H1 (cell line): ENCODE data around the gene GPRC5D. TPM values are rescaled to one million over a fixed set of nuclear protein-coding genes. Genes with fewer than 3 reads are reported as not detected.

Experiments used
- CTCF ChIA-PET: fragments of 300-600 bp; sonication (Branson Sonifier 250); formaldehyde crosslinking; loops from one replicate; lab custom pipeline; 2021; ENCODE audit not compliant: partially characterized antibody; lab: Charles Lee
- POLR2A ChIA-PET: fragments of 300-600 bp; sonication (Branson Sonifier 250); formaldehyde crosslinking; loops from one replicate; lab custom pipeline; 2021; ENCODE audit warnings: inconsistent platforms; ENCODE audit not compliant: partially characterized antibody; lab: Charles Lee
- DNase-seq, 2 experiments: peaks; one replicate each; pipeline versions ENCODE4 v3.0.0 to v3.0.0-alpha.2; 2010 to 2022; ENCODE audit warnings: low spot score in 2 of 2, low read depth in 1 of 2, mixed read lengths in 1 of 2
- FAIRE-seq: peaks from 2 replicates; lab custom pipeline; 2011; peaks lifted over from hg19 to GRCh38; lab: Jason Lieb, UNC
- H2AFZ ChIP-seq: 2 replicates; pipeline ENCODE4 v1.8.1; 2012; ENCODE audit warnings: low read length, inconsistent platforms
- H2AK5ac ChIP-seq: 2 replicates; pipeline ENCODE4 v1.6.1; 2013; ENCODE audit warnings: low read depth, low read length
- H2BK120ac ChIP-seq: replicated peaks from 2 replicates; pipeline ENCODE3; 2013; ENCODE audit warnings: low read depth, low read length, inconsistent platforms
- H2BK12ac ChIP-seq: 2 replicates; pipeline ENCODE4 v1.6.1; 2013; ENCODE audit warnings: low read depth, low read length
- H2BK15ac ChIP-seq: 2 replicates; pipeline ENCODE4 v1.6.1; 2013; ENCODE audit warnings: low read length
- H2BK20ac ChIP-seq: 2 replicates; pipeline ENCODE4 v1.6.1; 2013; ENCODE audit warnings: low read length
- H2BK5ac ChIP-seq: 2 replicates; pipeline ENCODE4 v1.6.1; 2013; ENCODE audit warnings: low read depth, low read length
- H3K14ac ChIP-seq: 2 replicates; pipeline ENCODE4 v1.6.1; 2013; ENCODE audit warnings: inconsistent platforms; ENCODE audit not compliant: insufficient read length
- H3K18ac ChIP-seq: 2 replicates; pipeline ENCODE4 v1.6.1; 2013; ENCODE audit warnings: low read length; ENCODE audit errors: extremely low read depth
- H3K23ac ChIP-seq: 2 replicates; pipeline ENCODE4 v1.6.1; 2013; ENCODE audit warnings: inconsistent platforms; ENCODE audit not compliant: insufficient read length
- H3K23me2 ChIP-seq: 2 replicates; pipeline ENCODE4 v1.6.1; 2013; ENCODE audit warnings: low read depth, low read length
- H3K27ac ChIP-seq: 2 replicates; pipeline ENCODE4 v1.6.1; 2011; ENCODE audit warnings: low read depth, low read length, inconsistent platforms
- H3K27me3 ChIP-seq, 4 experiments: replicated peaks in 1 of 4; 1 replicate in 1 of 4; 2 replicates in 3 of 4; pipeline versions ENCODE4 v1.6.1 to v1.8.1; 2011 to 2013; ENCODE audit warnings: low read length in 3 of 4, mild to moderate bottlenecking in 3 of 4, inconsistent platforms in 2 of 4, mixed read lengths in 2 of 4, moderate library complexity in 1 of 4; ENCODE audit not compliant: control insufficient read depth in 3 of 4, insufficient read depth in 3 of 4; ENCODE audit errors: extremely low read depth in 1 of 4
- H3K36me3 ChIP-seq, 4 experiments: 2 replicates each; pipeline versions ENCODE4 v1.6.1 to v1.8.1; 2011 to 2013; ENCODE audit warnings: mild to moderate bottlenecking in 4 of 4, low read length in 3 of 4, moderate library complexity in 2 of 4, control low read depth in 1 of 4, inconsistent platforms in 1 of 4; ENCODE audit not compliant: insufficient read depth in 4 of 4, control insufficient read depth in 2 of 4
- H3K4ac ChIP-seq: replicated peaks from 2 replicates; pipeline ENCODE3; 2013; ENCODE audit warnings: low read length, low read depth, mixed read lengths, inconsistent platforms; ENCODE audit not compliant: insufficient read length
- H3K4me1 ChIP-seq, 4 experiments: replicated peaks in 1 of 4; 1 replicate in 1 of 4; 2 replicates in 3 of 4; pipeline versions ENCODE4 v1.6.1 to v1.8.1; 2011 to 2013; ENCODE audit warnings: low read length in 3 of 4, inconsistent platforms in 2 of 4, mixed read lengths in 1 of 4; ENCODE audit not compliant: insufficient read depth in 4 of 4, control insufficient read depth in 3 of 4
- H3K4me2 ChIP-seq, 2 experiments: 2 replicates each; pipeline versions ENCODE4 v1.6.1 to v1.8.1; 2011 to 2013; ENCODE audit warnings: low read depth in 2 of 2, low read length in 2 of 2, control low read depth in 1 of 2, inconsistent platforms in 1 of 2, mild to moderate bottlenecking in 1 of 2; ENCODE audit not compliant: insufficient read depth in 1 of 2
- H3K4me3 ChIP-seq, 4 experiments: fragments of 200-600, 300-600 bp in 1 of 4; sonication (generic), shearing (Covaris generic), sonication (Bioruptor Twin) in 1 of 4; 2 replicates each; pipeline versions ENCODE4 v1.5.1 to v1.8.1; 2011 to 2016; ENCODE audit warnings: low read length in 4 of 4, low read depth in 3 of 4, control low read depth in 2 of 4, inconsistent platforms in 2 of 4, mild to moderate bottlenecking in 2 of 4, mixed read lengths in 1 of 4, moderate library complexity in 1 of 4; ENCODE audit not compliant: insufficient read depth in 2 of 4; ENCODE audit errors: extremely low read depth in 1 of 4
- H3K56ac ChIP-seq: replicated peaks from 2 replicates; pipeline ENCODE3; 2013; ENCODE audit warnings: low read depth, mild to moderate bottlenecking, mixed read lengths, low read length, inconsistent platforms; ENCODE audit not compliant: insufficient read length
- H3K79me1 ChIP-seq: 2 replicates; pipeline ENCODE4 v1.6.1; 2013; ENCODE audit warnings: low read depth, low read length, control low read depth
- H3K79me2 ChIP-seq, 2 experiments: 2 replicates each; pipeline versions ENCODE4 v1.6.1 to v1.8.1; 2012 to 2013; ENCODE audit warnings: low read length in 2 of 2, mild to moderate bottlenecking in 2 of 2, inconsistent platforms in 1 of 2; ENCODE audit not compliant: insufficient read depth in 2 of 2, control insufficient read depth in 1 of 2
- H3K9ac ChIP-seq, 4 experiments: replicated peaks in 1 of 4; 1 replicate in 1 of 4; 2 replicates in 3 of 4; pipeline versions ENCODE4 v1.6.1 to v1.8.1; 2011 to 2013; ENCODE audit warnings: low read depth in 3 of 4, low read length in 3 of 4, control low read depth in 2 of 4, mild to moderate bottlenecking in 2 of 4, moderate library complexity in 2 of 4, inconsistent platforms in 1 of 4; ENCODE audit errors: extremely low read depth in 1 of 4
- H3K9me3 ChIP-seq, 2 experiments: 2 replicates each; pipeline versions ENCODE4 v1.6.1 to v1.8.1; 2012 to 2013; ENCODE audit warnings: mild to moderate bottlenecking in 2 of 2, moderate library complexity in 2 of 2, control low read depth in 1 of 2, inconsistent platforms in 1 of 2, low read depth in 1 of 2, low read length in 1 of 2, mixed read lengths in 1 of 2; ENCODE audit not compliant: insufficient read depth in 2 of 2
- H4K20me1 ChIP-seq, 2 experiments: replicated peaks in 1 of 2; 2 replicates each; pipeline versions ENCODE3 to v1.8.1; 2011 to 2013; ENCODE audit warnings: inconsistent platforms in 2 of 2, low read length in 2 of 2, mild to moderate bottlenecking in 1 of 2; ENCODE audit not compliant: insufficient read depth in 2 of 2, control insufficient read depth in 1 of 2
- H4K5ac ChIP-seq: 2 replicates; pipeline ENCODE4 v1.6.1; 2013; ENCODE audit warnings: low read length, low read depth, mixed read lengths, inconsistent platforms; ENCODE audit not compliant: insufficient read length
- H4K8ac ChIP-seq: 2 replicates; pipeline ENCODE4 v1.8.0; 2013; ENCODE audit warnings: mild to moderate bottlenecking, moderate library complexity, low read length, inconsistent platforms; ENCODE audit not compliant: insufficient read depth; ENCODE audit errors: extremely low read depth
- H4K91ac ChIP-seq: replicated peaks from 2 replicates; pipeline ENCODE3; 2013; ENCODE audit warnings: low read length, mixed read lengths, inconsistent platforms; ENCODE audit not compliant: insufficient read length
- ATF2 ChIP-seq: IDR thresholded peaks from 2 replicates; pipeline ENCODE4 v1.6.1; 2012; ENCODE audit warnings: low read length, inconsistent platforms
- JUN ChIP-seq: IDR thresholded peaks from 2 replicates; pipeline ENCODE4 v1.6.1; 2011; ENCODE audit warnings: low read depth, mild to moderate bottlenecking, improper control_type of control experiment, low read length
- KDM5A ChIP-seq: fragments of 200-600 bp; IDR thresholded peaks from 2 replicates; pipeline ENCODE4 v1.7.1; 2012; ENCODE audit warnings: mild to moderate bottlenecking, low read length, inconsistent platforms, mixed read lengths
- NRF1 ChIP-seq: IDR thresholded peaks from 2 replicates; pipeline ENCODE4 v1.6.1; 2011; ENCODE audit warnings: mild to moderate bottlenecking, low read depth, low read length, improper control_type of control experiment
- SP1 ChIP-seq: IDR thresholded peaks from 2 replicates; pipeline ENCODE4 v1.6.1; 2011; ENCODE audit warnings: low read depth, low read length
- TCF12 ChIP-seq: IDR thresholded peaks from 2 replicates; pipeline ENCODE4 v1.6.1; 2011; ENCODE audit warnings: low read depth, mild to moderate bottlenecking, low read length
- USF2 ChIP-seq: IDR thresholded peaks from 2 replicates; pipeline ENCODE4 v1.6.1; 2011; ENCODE audit warnings: low read length, improper control_type of control experiment
- WGBS, 2 experiments: shearing (Covaris generic) in 1 of 2; methylation state at CpG; one replicate each; pipeline versions ENCODE4 v1.1.6 to v1.1.7; 2013 to 2015; ENCODE audit warnings: low lambda C conversion rate in 2 of 2, mixed read lengths in 2 of 2, inconsistent platforms in 1 of 2, low coverage in 1 of 2, missing lambda C conversion rate in 1 of 2; ENCODE audit not compliant: insufficient replicate concordance in 2 of 2, insufficient coverage in 1 of 2, insufficient read length in 1 of 2; ENCODE audit errors: extremely low coverage in 1 of 2, missing lambda C conversion rate in 1 of 2; 5-methylcytosine and 5-hydroxymethylcytosine counted together
- polyA plus RNA-seq, 7 experiments: library from polyadenylated mRNA; depleted of rRNA in 3 of 7; stranded (reverse) in 5 of 7; unstranded in 2 of 7; fragments of >200 nt in 5 of 7; fragments of 200-250 nt in 2 of 7; gene quantifications; 1 replicate in 5 of 7; 2 replicates in 1 of 7; 4 replicates in 1 of 7; pipeline versions ENCODE4 v1.2.1 to v1.2.3, GENCODE V29; 2011 to 2013; ENCODE audit warnings: missing spikeins in 2 of 7, mixed read lengths in 2 of 7
- total RNA-seq: library from RNA; stranded (reverse); fragmentation: NEBNext Ultra II Directional; extraction: Animal tissue kit (Norgen Biotek cat#: 25700); gene quantifications from 2 replicates; pipeline ENCODE4 v1.2.1, GENCODE V29; 2021

Gene GPRC5D
- total and polyA plus RNA-seq, 2 of the 8 experiments (the other 6 are each of a cell fraction or from before 2014, with no cell fraction given): 0.45 TPM; not detected in 1

GRCh38 chr12:12929696-12930095, 22.3 kb downstream of the GPRC5D start:
- Histone ChIP-seq H3K4me3 (no peak overlapping the region), H3K79me1 (no peaks in the 10 kb centered on the region), H3K27me3 (no peaks in the 10 kb centered on the region), H4K20me1 (no peaks in the 10 kb centered on the region), H3K27ac (no peak overlapping the region), H4K8ac (no peak overlapping the region), H3K4me2 (no peak overlapping the region), H3K56ac (no peak overlapping the region), H3K4ac (no peak overlapping the region), H4K91ac (no peak overlapping the region), H3K23me2 (no peaks in the 10 kb centered on the region), H2BK15ac (no peak overlapping the region), H2AK5ac (no peak overlapping the region), H3K14ac (no peak overlapping the region), H3K18ac (no peak overlapping the region), H3K79me2 (no peaks in the 10 kb centered on the region), H3K36me3 (no peaks in the 10 kb centered on the region), H2BK12ac (no peak overlapping the region), H2BK20ac (no peak overlapping the region), H3K9me3 (peaks cover 0 to 3% of the 10 kb centered on the region in 2 experiments; a peak in 1 of 4 replicates), H2BK120ac (no peak overlapping the region), H3K4me1 (no peaks in the 10 kb centered on the region), H3K9ac (no peak overlapping the region), H3K23ac (no peak overlapping the region), H4K5ac (no peak overlapping the region), H2AFZ (no peak overlapping the region), H2BK5ac (no peak overlapping the region)
- no peak for FAIRE-seq
- TF ChIP-seq SP1: no peak
- no peak for TF ChIP-seq USF2
- TF ChIP-seq KDM5A: no peak
- no peak for TF ChIP-seq TCF12
- no peak for TF ChIP-seq ATF2
- TF ChIP-seq JUN: no peak
- TF ChIP-seq NRF1: no peak
- CTCF ChIA-PET: interaction anchor here (0.7 to 1.5 kb wide), 5 partner anchors 12 to 55 kb away, joined by 3 to 10 read pairs (median 4); no protein-coding TSS in a partner anchor
- POLR2A ChIA-PET: no interaction called here
- WGBS, 2 experiments: 87% methylated on average over 6 of the region's 6 CpGs; no CpG with 5 or more reads in 1 of the 2 experiments
- no peak for DNase-seq
